Osteoblast (primary cell): ENCODE results near the gene TEPSIN. TPM values are rescaled to one million over a fixed set of nuclear protein-coding genes. Genes with fewer than 3 reads are reported as not detected.

Experiments used
- DNase-seq: peaks from one replicate; pipeline ENCODE4 v3.0.0; 2011; ENCODE audit warnings: low spot score, mixed read lengths; ENCODE audit not compliant: insufficient read length; ENCODE audit errors: missing footprints
- H2AFZ ChIP-seq: 2 replicates; pipeline ENCODE4 v1.6.0; 2011; ENCODE audit warnings: mild to moderate bottlenecking, low read length
- H3K27ac ChIP-seq: 2 replicates; pipeline ENCODE4 v1.5.1; 2011; ENCODE audit warnings: mild to moderate bottlenecking, low read depth, low read length, moderate library complexity
- H3K27me3 ChIP-seq: 2 replicates; pipeline ENCODE4 v1.6.0; 2012; ENCODE audit warnings: mild to moderate bottlenecking, control low read depth, inconsistent platforms, low read length, moderate library complexity; ENCODE audit not compliant: insufficient read depth
- H3K36me3 ChIP-seq: 2 replicates; pipeline ENCODE4 v1.5.1; 2011; ENCODE audit warnings: mild to moderate bottlenecking, low read length, control low read depth, moderate library complexity; ENCODE audit not compliant: insufficient read depth
- H3K4me1 ChIP-seq: 2 replicates; pipeline ENCODE4 v1.5.1; 2011; ENCODE audit warnings: mild to moderate bottlenecking, low read length, control low read depth, moderate library complexity; ENCODE audit not compliant: insufficient read depth
- H3K4me2 ChIP-seq: 2 replicates; pipeline ENCODE4 v1.6.0; 2011; ENCODE audit warnings: mild to moderate bottlenecking, low read length; ENCODE audit not compliant: insufficient read depth
- H3K4me3 ChIP-seq: fragments of 200-600 bp; sonication (generic); 3 replicates; pipeline ENCODE4 v1.5.1; 2012; ENCODE audit warnings: mild to moderate bottlenecking, low read length, inconsistent platforms; ENCODE audit not compliant: insufficient read depth
- H3K79me2 ChIP-seq: 2 replicates; pipeline ENCODE4 v1.6.0; 2012; ENCODE audit warnings: mild to moderate bottlenecking, low read length, control low read depth, inconsistent platforms; ENCODE audit not compliant: insufficient read depth
- H3K9me3 ChIP-seq: 2 replicates; pipeline ENCODE4 v1.5.1; 2011; ENCODE audit warnings: low read depth, low read length, control low read depth
- H4K20me1 ChIP-seq: 2 replicates; pipeline ENCODE4 v1.6.0; 2012; ENCODE audit warnings: mild to moderate bottlenecking, low read length, control low read depth; ENCODE audit not compliant: insufficient read depth
- CTCF ChIP-seq: IDR thresholded peaks from 2 replicates; pipeline ENCODE4 v1.5.1; 2011; ENCODE audit warnings: mild to moderate bottlenecking, low read depth, low read length, moderate library complexity; ENCODE audit errors: extremely low read depth
- total RNA-seq: library from RNA; depleted of rRNA; stranded (reverse); fragments of >200 nt; gene quantifications from 2 replicates; pipeline ENCODE4 v1.2.3, GENCODE V29; 2012

TEPSIN gene
- total RNA-seq, 1 donor = 16.6 TPM

DNA sequence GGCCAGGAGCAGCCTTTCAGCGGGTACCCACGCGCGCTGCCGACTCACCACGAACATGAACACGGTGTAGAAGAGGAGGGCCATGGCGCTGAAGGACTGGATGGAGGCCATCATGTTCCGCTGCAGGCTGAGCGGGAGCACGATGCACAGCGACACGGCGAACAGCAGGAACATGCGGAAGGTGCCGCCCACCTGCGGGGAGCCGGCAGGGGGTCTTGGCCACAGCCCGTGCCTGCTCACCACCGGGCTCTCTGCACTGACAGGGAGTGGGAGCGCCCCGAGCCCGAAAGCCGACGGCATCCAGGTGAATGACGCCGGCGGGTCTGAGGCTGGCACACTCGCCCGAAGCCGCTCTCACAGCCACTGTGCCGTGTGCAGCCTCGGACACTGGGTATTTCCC, 43.3 kb upstream of the TEPSIN start:
- no peak for DNase-seq
- Histone ChIP-seq H3K4me2 (no peak overlapping the region), H3K36me3 (peaks cover 17% of the 10 kb centered on the region), H2AFZ (no peak overlapping the region), H4K20me1 (peaks cover 1% of the 10 kb centered on the region), H3K27ac (no peak overlapping the region), H3K4me3 (no peak overlapping the region), H3K4me1 (peaks cover 12% of the 10 kb centered on the region), H3K27me3 (no peaks in the 10 kb centered on the region), H3K79me2 (peaks cover 59% of the 10 kb centered on the region), H3K9me3 (no peaks in the 10 kb centered on the region)
- TF ChIP-seq CTCF = no peak

GRCh38 chr17:81280571-81280970, 41.7 kb upstream of the TEPSIN start:
- Histone ChIP-seq H3K79me2 (peaks cover 48% of the 10 kb centered on the region), H3K27ac (no peak overlapping the region), H3K9me3 (no peaks in the 10 kb centered on the region), H3K36me3 (peaks cover 24% of the 10 kb centered on the region), H3K4me2 (no peak overlapping the region), H3K4me1 (peaks cover 7% of the 10 kb centered on the region), H3K4me3 (no peak overlapping the region), H3K27me3 (no peaks in the 10 kb centered on the region), H2AFZ (no peak overlapping the region), H4K20me1 (peaks cover 3% of the 10 kb centered on the region)
- no peak for DNase-seq
- TF ChIP-seq CTCF = no peak

GRCh38 chr17:81279278-81280275, 40.7 kb upstream of the TEPSIN start:
- Histone ChIP-seq H3K4me1 (no peaks in the 10 kb centered on the region), H3K4me3 (no peak overlapping the region), H4K20me1 (peaks cover 3% of the 10 kb centered on the region), H3K4me2 (no peak overlapping the region), H3K9me3 (no peaks in the 10 kb centered on the region), H3K36me3 (peaks cover 24% of the 10 kb centered on the region), H2AFZ (no peak overlapping the region), H3K27me3 (no peaks in the 10 kb centered on the region), H3K79me2 (peaks cover 38% of the 10 kb centered on the region), H3K27ac (no peak overlapping the region)
- DNase-seq = no peak
- no peak for TF ChIP-seq CTCF

- Histone ChIP-seq H3K36me3 (peaks cover 30% of the 10 kb centered on the region), H3K9me3 (no peaks in the 10 kb centered on the region), H3K27me3 (no peaks in the 10 kb centered on the region), H3K27ac (no peak overlapping the region), H3K4me1 (no peaks in the 10 kb centered on the region), H4K20me1 (peaks cover 3% of the 10 kb centered on the region), H3K4me2 (no peak overlapping the region), H2AFZ (no peak overlapping the region), H3K4me3 (no peak overlapping the region), H3K79me2 (peaks cover 34% of the 10 kb centered on the region)
- DNase-seq = no peak
- no peak for TF ChIP-seq CTCF
These were observed 40.0 kb upstream of the TEPSIN start for GRCh38 chr17:81278831-81279230.
